GM19351 (cell line): ENCODE measurements around the gene ZNF569.
"Not testable (repeated sequence)": the region's sequence is repeated elsewhere in the genome, so short reads cannot be mapped to it uniquely, and the experiment has no call there.

Source experiments
- ATAC-seq: cut with Tn5 transposase; IDR thresholded peaks from one replicate; pipeline ENCODE4 v1.9.1; 2021; ENCODE audit warnings: mild to moderate bottlenecking, moderate library complexity; ENCODE audit not compliant: unreplicated experiment

ZNF569 gene

DNA sequence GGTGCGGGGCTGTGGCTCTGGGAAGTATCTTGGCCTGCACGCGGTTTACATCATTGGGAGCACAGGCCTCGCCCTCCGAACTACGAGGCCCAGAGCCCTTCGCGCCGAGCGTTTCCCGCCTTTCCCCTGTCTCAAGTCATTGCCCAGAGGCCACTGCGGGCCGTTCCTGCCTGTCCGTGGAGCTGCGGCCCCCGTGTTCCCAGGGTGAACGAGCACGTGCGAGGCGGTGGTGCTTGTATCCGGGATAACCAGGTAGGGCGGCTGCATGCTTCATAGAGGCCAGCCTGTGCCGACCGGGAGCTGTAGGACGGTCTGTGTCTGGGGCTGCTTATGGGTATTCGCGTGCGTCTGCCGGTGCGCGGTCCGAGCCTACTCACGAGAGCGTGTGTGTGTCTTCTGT is 63.8 kb downstream of the ZNF569 start:
- no peak for ATAC-seq

DNA sequence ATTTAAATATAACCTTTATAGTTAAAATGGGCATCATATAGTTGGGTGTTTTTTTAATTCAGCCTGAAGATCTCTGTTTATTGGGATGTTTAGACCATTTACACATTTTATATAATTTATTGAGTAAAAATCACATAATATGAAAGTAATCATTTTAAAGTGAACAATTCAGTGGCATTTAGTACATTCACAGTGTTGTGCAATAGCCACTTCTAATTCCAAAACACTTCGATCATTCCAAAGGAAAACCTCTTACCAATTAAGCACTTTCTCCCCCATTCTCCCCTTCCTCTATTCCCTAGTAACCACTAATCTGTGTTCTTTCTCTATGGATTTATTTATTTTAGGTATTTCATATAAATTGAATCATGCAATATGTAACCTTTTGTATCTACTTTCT is 66.2 kb downstream of the ZNF569 start:
- no peak for ATAC-seq

DNA sequence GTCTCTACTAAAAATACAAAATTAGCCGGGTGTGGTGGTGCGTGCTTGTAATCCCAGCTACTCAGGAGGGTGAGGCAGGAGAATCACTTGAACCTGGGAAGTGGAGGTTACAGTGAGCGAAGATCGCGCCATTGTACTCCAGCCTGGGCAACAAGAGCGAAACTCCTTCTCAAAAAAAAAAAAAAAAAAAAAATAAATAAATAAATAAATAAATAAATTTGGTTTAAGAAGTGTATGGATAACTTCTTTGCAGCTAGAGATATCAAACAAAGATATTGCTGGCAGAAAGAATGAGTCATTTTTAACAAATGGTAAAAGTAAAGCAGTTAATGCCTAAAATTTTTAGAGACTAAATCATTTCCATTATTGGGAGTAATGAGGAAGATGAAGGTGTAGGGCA is 75.8 kb downstream of the ZNF569 start:
- ATAC-seq = not testable (repeated sequence)

DNA sequence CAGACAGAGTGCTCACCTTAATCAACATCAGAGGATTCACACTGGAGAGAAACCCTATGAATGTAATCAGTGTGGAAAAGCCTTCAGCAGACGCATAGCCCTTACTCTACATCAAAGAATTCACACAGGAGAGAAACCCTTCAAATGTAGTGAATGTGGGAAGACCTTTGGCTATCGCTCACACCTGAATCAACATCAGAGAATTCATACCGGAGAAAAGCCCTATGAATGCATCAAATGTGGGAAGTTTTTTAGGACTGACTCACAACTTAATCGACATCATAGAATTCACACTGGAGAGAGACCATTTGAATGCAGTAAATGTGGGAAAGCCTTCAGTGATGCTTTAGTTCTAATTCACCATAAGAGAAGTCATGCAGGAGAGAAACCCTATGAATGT is 78.0 kb downstream of the ZNF569 start:
- no peak for ATAC-seq

DNA sequence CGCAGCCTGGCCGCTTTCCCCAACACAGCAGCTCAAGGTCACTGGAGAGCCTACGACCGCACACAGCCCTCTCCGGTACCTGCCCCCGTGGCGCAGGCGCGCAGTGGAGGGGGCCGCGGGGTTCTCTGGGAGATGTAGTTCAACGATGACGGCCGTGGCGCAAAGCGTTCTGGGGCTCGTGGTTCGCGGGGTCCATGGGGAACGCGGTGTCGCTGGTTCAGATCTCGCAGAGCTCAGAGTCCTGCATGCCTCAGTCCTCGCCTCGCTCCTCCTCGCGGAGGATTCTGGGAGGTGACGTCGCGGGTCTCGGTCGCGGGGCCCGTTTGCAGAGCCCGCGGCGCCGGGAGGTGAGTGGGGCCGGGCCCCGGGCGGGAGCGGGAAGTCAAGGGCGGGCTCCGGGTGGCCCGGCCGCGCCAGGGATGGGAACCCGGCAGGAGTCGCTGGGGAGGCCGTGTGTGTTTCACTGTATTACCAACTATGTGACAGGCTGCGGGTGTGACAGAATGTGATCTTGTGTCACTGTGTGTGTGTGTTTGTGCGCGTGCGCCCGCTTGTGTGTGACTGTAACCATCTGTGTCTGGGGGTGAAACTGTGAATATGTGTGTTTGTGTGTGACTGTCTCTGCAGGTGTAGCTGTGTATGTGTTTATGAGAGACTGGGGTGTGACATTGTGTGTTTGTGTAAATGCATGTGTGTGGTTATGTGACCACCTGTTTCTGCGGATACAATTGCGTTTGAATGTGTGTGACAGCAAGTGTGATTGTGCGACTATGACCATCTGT is 96.2 kb downstream of the ZNF569 start, which contains the start of gene ZNF527:
Gene ZNF527, plus strand, starts transcription at position 220 of the 782 bp plus-strand sequence. CDS start 3,100 bp downstream, outside the sequence.
- ATAC-seq = peak; percentile 97

DNA sequence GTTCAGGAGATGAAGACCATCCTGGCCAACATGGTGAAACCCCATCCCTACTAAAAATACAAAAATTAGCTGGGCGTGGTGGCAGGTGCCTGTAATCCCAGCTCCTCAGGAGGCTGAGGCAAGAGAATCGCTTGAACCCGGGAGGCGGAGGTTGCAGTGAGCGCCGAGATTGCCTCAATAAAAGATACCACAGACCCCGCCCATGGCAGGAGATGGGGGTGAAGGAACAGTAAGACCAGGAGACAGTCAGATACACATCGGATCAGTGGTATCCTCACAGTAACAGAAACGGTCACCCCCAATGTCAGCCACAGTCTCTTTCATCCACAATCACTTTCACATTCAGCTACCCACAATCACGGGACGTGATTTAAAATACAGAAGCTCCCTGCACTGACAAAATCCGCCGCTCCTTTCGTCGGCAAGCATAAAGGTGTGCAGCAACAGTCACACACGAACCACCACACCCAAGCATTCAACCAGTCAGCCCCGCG is 96.8 kb downstream of the ZNF569 start:
- peak; percentile 28 for ATAC-seq

DNA sequence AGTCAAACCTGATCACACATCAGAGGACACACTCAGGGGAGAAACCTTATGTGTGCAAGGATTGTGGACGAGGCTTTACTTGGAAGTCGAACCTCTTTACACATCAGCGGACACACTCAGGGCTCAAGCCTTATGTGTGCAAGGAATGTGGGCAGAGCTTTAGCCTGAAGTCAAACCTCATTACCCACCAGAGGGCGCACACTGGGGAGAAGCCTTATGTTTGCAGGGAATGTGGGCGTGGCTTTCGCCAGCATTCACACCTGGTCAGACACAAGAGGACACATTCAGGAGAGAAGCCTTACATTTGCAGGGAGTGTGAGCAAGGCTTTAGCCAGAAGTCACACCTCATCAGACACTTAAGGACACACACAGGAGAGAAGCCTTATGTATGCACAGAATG is 104.5 kb downstream of the ZNF569 start:
- no peak for ATAC-seq

DNA sequence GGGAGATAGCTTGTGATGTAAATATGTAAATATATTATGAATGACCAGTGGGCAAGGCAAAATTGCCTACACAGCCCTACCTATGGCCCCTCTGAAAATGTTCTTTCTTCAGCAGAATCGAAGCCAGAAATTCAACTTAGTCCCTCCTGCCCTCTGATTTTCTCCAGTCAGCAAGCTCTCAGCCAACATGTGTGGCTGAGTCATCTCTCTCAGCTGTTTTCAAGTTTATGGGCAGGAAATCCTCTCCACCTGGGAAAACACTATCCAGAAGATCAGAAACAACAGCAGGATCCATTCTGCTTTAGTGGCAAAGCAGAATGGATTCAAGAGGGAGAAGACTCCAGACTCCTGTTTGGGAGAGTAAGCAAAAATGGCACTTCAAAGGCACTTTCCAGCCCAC is 105.2 kb downstream of the ZNF569 start:
- no peak for ATAC-seq
